Measurements from ENCODE around the gene ENTREP3. TPM values are rescaled to one million over a fixed set of nuclear protein-coding genes. Genes with fewer than 3 reads are reported as not detected.
A peak's percentile ranks its signal among the peaks of the same experiment; 100 is the strongest.
"Not testable (repeated sequence)": the region's sequence is repeated elsewhere in the genome, so short reads cannot be mapped to it uniquely, and the experiment has no call there.

The ENTREP3 gene
- polyA plus RNA-seq (ENCODE audit: insufficient read length in 12 of 12) = 10 to 100 TPM in 11 of 12 donors, not detected in 1; 10.8 to 33.3 (median 13.5) TPM
- long read RNA-seq, donor 1, partial matches to known transcripts = 0 of 1 reads
- long read RNA-seq, donor 1, other reads (novel, unspliced or antisense) = 0 of 1 reads
- long read RNA-seq, donor 2, partial matches to known transcripts = 0 of 2 reads
- long read RNA-seq, donor 2, other reads (novel, unspliced or antisense) = 0 of 2 reads
- long read RNA-seq, donor 3 = 0 reads
- long read RNA-seq, donor 4 = 0 reads
- long read RNA-seq, donor 5, partial matches to known transcripts = 0 of 2 reads
- long read RNA-seq, donor 5, other reads (novel, unspliced or antisense) = 0 of 2 reads
- long read RNA-seq, donor 6, partial matches to known transcripts = 0 of 3 reads
- long read RNA-seq, donor 6, other reads (novel, unspliced or antisense) = 0 of 3 reads
- long read RNA-seq, donor 7, partial matches to known transcripts = 0 of 1 reads
- long read RNA-seq, donor 7, other reads (novel, unspliced or antisense) = 0 of 1 reads
- long read RNA-seq, donor 8, partial matches to known transcripts = 0 of 1 reads
- long read RNA-seq, donor 8, other reads (novel, unspliced or antisense) = 0 of 1 reads
- long read RNA-seq, donor 9, partial matches to known transcripts = 0 of 1 reads
- long read RNA-seq, donor 9, other reads (novel, unspliced or antisense) = 0 of 1 reads
- long read RNA-seq, donor 10, partial matches to known transcripts = 0 of 2 reads
- long read RNA-seq, donor 10, other reads (novel, unspliced or antisense) = 0 of 2 reads
- long read RNA-seq, donor 11, partial matches to known transcripts = 0 of 4 reads
- long read RNA-seq, donor 11, other reads (novel, unspliced or antisense) = 0 of 4 reads

DNA sequence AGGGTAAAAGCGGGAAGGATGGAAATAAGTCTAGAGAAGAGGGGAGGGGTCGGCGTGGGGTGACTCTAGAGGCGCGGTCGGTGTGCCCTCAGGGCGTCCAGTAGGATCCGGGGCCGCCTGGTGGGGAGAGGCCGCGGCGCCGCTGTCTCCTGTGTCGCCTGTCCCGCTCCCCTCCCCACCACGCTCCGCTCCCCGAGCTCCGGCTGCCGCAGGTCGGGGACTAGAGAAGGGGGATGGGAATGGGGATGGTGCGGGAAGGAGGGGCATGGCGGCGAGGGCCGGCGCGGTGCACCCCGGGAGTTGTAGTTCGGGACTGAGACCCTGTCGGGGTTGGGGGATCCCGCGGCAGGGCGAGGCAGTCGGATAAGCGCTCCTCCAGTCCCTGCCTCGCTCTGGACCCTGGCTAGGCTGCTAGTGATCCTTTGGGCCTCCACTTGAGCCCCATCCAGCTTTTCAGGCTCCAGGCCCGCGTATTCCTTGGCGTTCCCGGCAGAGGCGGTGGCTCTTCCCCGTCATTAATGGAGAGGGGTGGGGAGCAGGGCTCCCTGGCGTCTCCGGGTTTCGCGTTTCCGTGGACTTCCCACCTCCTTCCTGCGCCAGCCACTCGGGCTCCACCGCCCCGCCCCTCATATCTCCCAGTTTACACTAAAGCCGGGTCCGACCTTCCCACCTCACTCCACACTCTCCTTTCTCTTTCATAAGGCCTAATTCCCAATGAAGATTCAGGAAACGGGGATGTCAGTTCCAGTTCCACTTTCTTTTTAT, at the start of gene ENTREP3:
Gene ENTREP3, minus strand, starts transcription at position 241 of the 765 bp plus-strand sequence. CDS start 606 bp downstream, outside the sequence.
- DNase-seq = peak; percentile 93

DNA sequence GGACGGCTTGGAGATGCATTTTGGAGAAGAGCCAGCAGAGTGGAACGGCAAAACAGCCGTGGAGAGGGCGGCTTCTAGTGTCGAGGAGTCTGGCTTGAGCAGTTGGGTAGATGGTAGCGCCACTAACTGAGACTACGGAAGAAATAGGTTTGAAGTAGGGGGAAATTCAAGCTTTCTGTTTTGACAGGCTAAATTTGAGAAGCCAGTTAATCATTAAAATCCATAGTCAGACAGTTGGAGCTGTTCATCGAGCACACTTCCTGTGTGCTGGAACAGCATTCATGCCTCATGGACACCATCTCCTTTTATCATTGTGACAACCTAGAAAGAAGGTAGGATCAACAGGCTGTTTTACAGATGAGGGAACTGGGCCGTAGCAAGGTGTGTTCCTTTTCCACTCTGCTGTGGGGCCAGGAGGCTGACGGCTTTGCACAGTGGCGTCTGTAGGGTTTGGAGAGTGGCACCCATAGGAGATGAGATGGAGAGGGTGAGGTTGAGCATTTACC, 49.3 kb upstream of the ENTREP3 start:
- no peak for DNase-seq

- no peak for DNase-seq
Observed at GRCh38 chr1:155301342-155301841, 46.1 kb upstream of the ENTREP3 start, which contains the start of gene PKLR. Gene PKLR, minus strand, starts transcription at chr1:155301438. Its CDS starts 43 bp downstream, at chr1:155301395.

- DNase-seq = no peak
Observed at GRCh38 chr1:155300553-155301329, 45.5 kb upstream of the ENTREP3 start.

- no peak for DNase-seq
Observed at GRCh38 chr1:155300024-155300423, 44.7 kb upstream of the ENTREP3 start.

GRCh38 chr1:155297384-155297783, 42.1 kb upstream of the ENTREP3 start:
- no peak for DNase-seq

- no peak for DNase-seq
Observed at GRCh38 chr1:155296661-155297060, 41.4 kb upstream of the ENTREP3 start.

GRCh38 chr1:155295942-155296267, 40.6 kb upstream of the ENTREP3 start:
- no peak for DNase-seq

DNA sequence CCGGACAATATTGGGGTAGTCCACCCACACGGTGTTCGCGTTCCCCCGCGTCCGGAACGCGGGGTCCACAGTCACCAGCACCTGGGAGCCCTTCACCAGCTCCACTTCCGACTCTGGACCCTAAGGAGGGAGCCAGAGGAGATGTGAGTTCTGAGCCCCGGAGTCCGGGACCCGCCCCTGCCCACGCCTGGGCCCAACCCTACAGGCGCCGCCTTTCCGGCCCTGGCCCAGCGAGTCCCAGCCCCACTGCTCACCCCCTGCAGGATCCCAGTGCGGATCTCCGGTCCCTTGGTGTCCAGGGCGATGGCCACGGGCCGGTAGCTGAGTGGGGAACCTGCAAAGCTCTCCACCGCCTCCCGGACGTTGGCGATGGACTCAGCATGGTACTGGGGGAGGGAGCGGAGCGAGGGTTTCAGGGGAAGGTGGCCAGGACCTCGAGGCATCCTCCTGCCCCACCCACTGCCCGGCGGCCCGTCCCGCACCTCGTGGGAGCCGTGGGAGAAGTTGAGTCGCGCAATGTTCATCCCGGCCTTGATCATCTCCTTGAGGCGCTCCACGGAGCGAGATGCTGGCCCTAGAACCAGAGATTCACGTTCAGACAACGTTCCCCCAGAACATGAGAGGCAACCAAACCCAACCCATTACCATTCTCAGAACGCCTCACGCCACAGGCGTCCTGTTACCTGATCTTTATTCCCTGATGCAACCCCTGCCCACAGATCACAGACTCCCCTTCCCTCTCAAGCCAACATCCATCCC, 40.1 kb upstream of the ENTREP3 start:
- DNase-seq = no peak

DNA sequence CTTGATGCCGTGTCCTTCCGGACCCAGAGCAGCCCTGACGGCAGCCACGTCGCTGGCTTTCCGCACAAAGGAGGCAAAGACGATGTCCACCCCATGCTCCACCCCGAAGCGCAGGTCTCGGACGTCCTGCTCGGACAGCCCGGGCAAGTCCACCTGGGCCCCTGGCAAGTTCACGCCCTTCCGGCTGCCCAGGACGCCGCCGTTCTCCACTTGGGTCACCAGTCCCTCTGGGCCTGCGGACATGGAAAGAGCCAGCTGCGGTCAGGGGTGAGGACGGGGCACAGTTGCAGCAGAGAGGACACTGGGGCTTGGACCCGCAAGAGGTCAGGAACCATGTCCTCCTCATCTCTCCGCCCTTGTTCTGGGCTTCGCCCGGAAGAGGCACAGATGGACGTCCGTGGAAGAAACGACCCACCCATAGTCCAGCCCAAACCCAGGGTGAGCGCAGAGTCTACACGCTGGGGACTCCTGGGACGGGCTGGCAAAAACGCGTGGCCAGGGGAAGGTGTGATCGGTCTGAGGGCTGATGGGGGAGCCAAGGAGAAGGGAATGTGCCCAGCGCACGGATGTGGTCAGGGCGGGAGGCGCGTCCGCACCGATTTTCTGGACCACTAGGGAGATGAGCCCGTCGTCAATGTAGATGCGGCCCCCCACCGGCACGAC, 39.4 kb upstream of the ENTREP3 start:
- no peak for DNase-seq

- no peak for DNase-seq
Observed at GRCh38 chr1:155293086-155293749, 37.9 kb upstream of the ENTREP3 start.

GRCh38 chr1:155291006-155291405, 35.7 kb upstream of the ENTREP3 start:
- DNase-seq = not testable (repeated sequence)

- no peak for DNase-seq
Observed at GRCh38 chr1:155287987-155288543, 32.8 kb upstream of the ENTREP3 start.

GRCh38 chr1:155286544-155286943, 31.3 kb upstream of the ENTREP3 start:
- DNase-seq = no peak

- no peak for DNase-seq
Observed at GRCh38 chr1:155285631-155286044, 30.4 kb upstream of the ENTREP3 start.

- no peak for DNase-seq
Observed at GRCh38 chr1:155285063-155285462, 29.8 kb upstream of the ENTREP3 start.

- DNase-seq = no peak
Observed at GRCh38 chr1:155284476-155284875, 29.2 kb upstream of the ENTREP3 start.

DNA sequence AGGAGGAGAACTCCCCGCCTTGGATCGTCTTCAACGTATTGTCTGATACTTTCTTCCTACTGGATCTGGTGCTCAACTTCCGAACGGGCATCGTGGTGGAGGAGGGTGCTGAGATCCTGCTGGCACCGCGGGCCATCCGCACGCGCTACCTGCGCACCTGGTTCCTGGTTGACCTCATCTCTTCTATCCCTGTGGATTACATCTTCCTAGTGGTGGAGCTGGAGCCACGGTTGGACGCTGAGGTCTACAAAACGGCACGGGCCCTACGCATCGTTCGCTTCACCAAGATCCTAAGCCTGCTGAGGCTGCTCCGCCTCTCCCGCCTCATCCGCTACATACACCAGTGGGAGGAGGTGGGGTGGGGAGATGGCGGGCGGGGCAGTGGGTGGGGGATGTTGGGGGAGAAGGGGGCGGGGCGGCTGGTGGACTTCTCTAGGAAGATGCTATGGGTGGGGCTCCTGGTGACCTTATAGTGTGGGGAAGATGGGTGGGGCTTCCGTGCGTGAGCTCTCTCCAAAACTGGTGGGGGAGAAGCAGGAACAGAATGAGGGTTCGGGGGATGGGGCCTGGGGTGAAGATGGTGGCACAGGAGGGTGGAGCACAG, 27.3 kb upstream of the ENTREP3 start:
- DNase-seq = no peak

Data from muscle of arm (tissue), 14 donors.